HAP-1 (cell line): ENCODE data around the gene N4BP2L1.
"Not testable (repeated sequence)": the region's sequence is repeated elsewhere in the genome, so short reads cannot be mapped to it uniquely, and the experiment has no call there.

Experiments used
- DNase-seq, 2 experiments: peaks; one replicate each; pipeline ENCODE4 v3.0.0-alpha.2; 2016 to 2020; ENCODE audit warnings: low spot score in 2 of 2
- H3K27me3 ChIP-seq: fragments of 250-450 bp; sonication (Bioruptor Pico); 2 replicates; pipeline ENCODE4 v1.5.1; 2020; ENCODE audit warnings: low read depth, mild to moderate bottlenecking, moderate library complexity
- H3K36me3 ChIP-seq: fragments of 250-450 bp; sonication (Bioruptor Pico); replicated peaks from 2 replicates; pipeline ENCODE4 v1.5.1; 2020; ENCODE audit warnings: mild to moderate bottlenecking
- H3K4me1 ChIP-seq: fragments of 250-450 bp; sonication (Bioruptor Pico); 2 replicates; pipeline ENCODE4 v1.5.1; 2020; ENCODE audit warnings: mild to moderate bottlenecking
- H3K4me3 ChIP-seq: fragments of 250-450 bp; sonication (Bioruptor Pico); 2 replicates; pipeline ENCODE4 v1.5.1; 2020; ENCODE audit warnings: mild to moderate bottlenecking, moderate library complexity
- H3K9me3 ChIP-seq: fragments of 250-450 bp; sonication (Bioruptor Pico); 2 replicates; pipeline ENCODE4 v1.5.1; 2020; ENCODE audit warnings: mild to moderate bottlenecking, moderate library complexity
- in situ Hi-C: fragments of 300-500 bp; cut with MboI; formaldehyde crosslinking; loops from 3 replicates; pipeline ENCODE4 v1.14.3; 2020; ENCODE audit warnings: low sequenced_read_pairs, inconsistent platforms, mixed read lengths

N4BP2L1 gene

DNA sequence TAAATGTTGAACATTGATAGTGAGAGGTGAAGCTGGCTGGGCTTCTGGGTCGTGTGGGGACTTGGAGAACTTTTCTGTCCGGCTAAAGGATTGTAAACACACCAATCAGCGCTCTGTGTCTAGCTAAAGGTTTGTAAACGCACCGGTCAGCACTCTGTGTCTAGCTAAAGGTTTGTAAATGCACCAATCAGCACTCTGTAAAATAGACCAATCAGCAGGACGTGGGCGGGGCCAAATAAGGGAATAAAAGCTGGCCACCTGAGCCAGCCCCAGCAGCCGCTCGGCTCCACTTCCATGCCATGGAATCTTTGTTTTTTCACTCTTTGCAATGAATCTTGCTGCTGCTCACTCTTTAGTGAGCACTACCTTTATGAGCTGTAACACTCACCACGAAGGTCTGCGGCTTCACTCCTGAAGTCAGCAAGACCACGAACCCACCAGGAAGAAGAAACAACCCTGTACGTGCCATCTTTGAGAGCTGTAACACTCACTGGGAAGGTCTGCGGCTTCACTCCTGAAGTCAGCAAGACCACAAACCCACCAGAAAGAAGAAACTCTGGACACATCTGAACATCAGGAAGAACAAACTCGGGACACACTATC lies 77.0 kb downstream of the N4BP2L1 start:
- in situ Hi-C loops, DNase-seq, H3K4me3 ChIP-seq, H3K4me1 ChIP-seq, H3K27me3 ChIP-seq, H3K9me3 ChIP-seq: not testable (repeated sequence)
- peaks cover 16% of the 10 kb centered on the region for H3K36me3 ChIP-seq
